GM23338 (cell line): ENCODE measurements around the gene TAF8. TPM values are rescaled to one million over a fixed set of nuclear protein-coding genes. Genes with fewer than 3 reads are reported as not detected.

Source experiments
- ATAC-seq: fragments of 200-7000 bp; cut with Tn5 transposase; 3 replicates; pipeline ENCODE4 v1.9.1; 2020
- DNase-seq: peaks from one replicate; pipeline ENCODE4 v3.0.0-alpha.2; 2015; ENCODE audit warnings: low spot score
- H2AFZ ChIP-seq: fragments of 200-600 bp; sonication (generic); 2 replicates; pipeline ENCODE4 v1.8.0; 2016; ENCODE audit warnings: antibody characterized with exemption, mild to moderate bottlenecking, moderate library complexity
- H3F3A ChIP-seq: fragments of 200-600 bp; sonication (generic); replicated peaks from 2 replicates; pipeline ENCODE4 v1.8.0; 2017; ENCODE audit warnings: antibody characterized with exemption, mixed run types, low read depth
- H3K27ac ChIP-seq: fragments of 200-600 bp; sonication (generic); 2 replicates; pipeline ENCODE4 v1.6.1; 2016; ENCODE audit warnings: low read depth
- H3K27me3 ChIP-seq: fragments of 200-600 bp; sonication (generic); 2 replicates; pipeline ENCODE4 v1.8.0; 2016; ENCODE audit warnings: mild to moderate bottlenecking, mixed run types, moderate library complexity; ENCODE audit not compliant: insufficient read depth
- H3K36me3 ChIP-seq: fragments of 200-600 bp; sonication (generic); 2 replicates; pipeline ENCODE4 v1.8.0; 2016; ENCODE audit warnings: mild to moderate bottlenecking; ENCODE audit not compliant: insufficient read depth
- H3K4me1 ChIP-seq: fragments of 200-600 bp; sonication (generic); 2 replicates; pipeline ENCODE4 v1.8.0; 2016; ENCODE audit warnings: mild to moderate bottlenecking, moderate library complexity; ENCODE audit not compliant: insufficient read depth
- H3K4me2 ChIP-seq: fragments of 200-600 bp; sonication (generic); 2 replicates; pipeline ENCODE4 v1.7.1; 2017; ENCODE audit warnings: mixed run types
- H3K4me3 ChIP-seq: fragments of 200-600 bp; sonication (generic); 2 replicates; pipeline ENCODE4 v1.6.1; 2016; ENCODE audit warnings: mixed run types
- H3K79me2 ChIP-seq: fragments of 200-600 bp; sonication (generic); replicated peaks from 2 replicates; pipeline ENCODE4 v1.8.0; 2017; ENCODE audit warnings: mild to moderate bottlenecking; ENCODE audit not compliant: insufficient read depth
- H3K9me2 ChIP-seq: fragments of 200-600 bp; sonication (generic); 2 replicates; pipeline ENCODE4 v1.8.0; 2017; ENCODE audit not compliant: insufficient read depth
- H4K20me1 ChIP-seq: fragments of 200-600 bp; sonication (generic); replicated peaks from 2 replicates; pipeline ENCODE4 v1.8.0; 2017; ENCODE audit warnings: mild to moderate bottlenecking; ENCODE audit not compliant: insufficient read depth
- H3K27ac Mint-ChIP-seq: 2 replicates; pipeline ENCODE4 v1.8.0; 2020; ENCODE audit warnings: inconsistent platforms, mild to moderate bottlenecking, moderate library complexity, mixed read lengths
- H3K27me3 Mint-ChIP-seq: 3 replicates; pipeline ENCODE4 v1.8.0; 2022; ENCODE audit warnings: low read depth, mild to moderate bottlenecking, moderate library complexity, mixed read lengths, inconsistent platforms; ENCODE audit not compliant: insufficient read depth, poor library complexity
- H3K36me3 Mint-ChIP-seq: 3 replicates; pipeline ENCODE4 v1.8.0; 2021; ENCODE audit warnings: low read depth, mild to moderate bottlenecking, inconsistent platforms, moderate library complexity, mixed read lengths
- H3K4me1 Mint-ChIP-seq: 3 replicates; pipeline ENCODE4 v1.8.0; 2020; ENCODE audit warnings: mild to moderate bottlenecking, inconsistent platforms, mixed read lengths
- H3K4me3 Mint-ChIP-seq: 3 replicates; pipeline ENCODE4 v1.8.0; 2021; ENCODE audit warnings: moderate library complexity, mild to moderate bottlenecking, inconsistent platforms, mixed read lengths
- H3K9me3 Mint-ChIP-seq: 3 replicates; pipeline ENCODE4 v1.8.0; 2020; ENCODE audit warnings: moderate library complexity, mild to moderate bottlenecking, inconsistent platforms, mixed read lengths
- EZH2phosphoT487 ChIP-seq: fragments of 200-600 bp; sonication (generic); IDR thresholded peaks from one replicate; pipeline ENCODE4 v1.8.1; 2018; ENCODE audit warnings: antibody characterized with exemption; ENCODE audit not compliant: unreplicated experiment
- JUNB ChIP-seq: IDR thresholded peaks from one replicate; pipeline ENCODE4 v1.6.1; 2016; ENCODE audit warnings: antibody characterized with exemption; ENCODE audit not compliant: unreplicated experiment
- NANOG ChIP-seq: IDR thresholded peaks from 2 replicates; pipeline ENCODE4 v1.6.1; 2016; ENCODE audit warnings: antibody characterized with exemption, borderline replicate concordance
- ZNF462 ChIP-seq: fragments of 250-450 bp; sonication (Bioruptor Pico); IDR thresholded peaks from 2 replicates; pipeline ENCODE4 v1.5.0; 2020; ENCODE audit warnings: mild to moderate bottlenecking, moderate library complexity
- polyA plus RNA-seq: library from polyadenylated mRNA; unstranded; fragments of >200 nt; fragmentation: Nextera tagmentation; extraction: Ambion mirVana; gene quantifications from 2 replicates; pipeline ENCODE4 v1.2.1, GENCODE V29; 2016
- total RNA-seq: library from RNA; depleted of rRNA; stranded (reverse); fragments of >200 nt; shearing (Covaris generic); gene quantifications from 2 replicates; pipeline ENCODE4 v1.2.3, GENCODE V29; 2014
- TF ChIP-seq, protein P1 (sequence below), 2 experiments: fragments of 200-600 bp in 1 of 2; sonication (generic) in 1 of 2; conservative IDR thresholded peaks; 2 replicates each; pipeline versions ENCODE4 v1.5.1 to v1.6.1; 2016 to 2017; ENCODE audit warnings: antibody characterized with exemption in 2 of 2, low read depth in 2 of 2, mild to moderate bottlenecking in 2 of 2, moderate library complexity in 1 of 2

The TAF8 gene
- total and polyA plus RNA-seq, 2 experiments from 2014 or later, result 18.7 to 30.6 TPM

DNA sequence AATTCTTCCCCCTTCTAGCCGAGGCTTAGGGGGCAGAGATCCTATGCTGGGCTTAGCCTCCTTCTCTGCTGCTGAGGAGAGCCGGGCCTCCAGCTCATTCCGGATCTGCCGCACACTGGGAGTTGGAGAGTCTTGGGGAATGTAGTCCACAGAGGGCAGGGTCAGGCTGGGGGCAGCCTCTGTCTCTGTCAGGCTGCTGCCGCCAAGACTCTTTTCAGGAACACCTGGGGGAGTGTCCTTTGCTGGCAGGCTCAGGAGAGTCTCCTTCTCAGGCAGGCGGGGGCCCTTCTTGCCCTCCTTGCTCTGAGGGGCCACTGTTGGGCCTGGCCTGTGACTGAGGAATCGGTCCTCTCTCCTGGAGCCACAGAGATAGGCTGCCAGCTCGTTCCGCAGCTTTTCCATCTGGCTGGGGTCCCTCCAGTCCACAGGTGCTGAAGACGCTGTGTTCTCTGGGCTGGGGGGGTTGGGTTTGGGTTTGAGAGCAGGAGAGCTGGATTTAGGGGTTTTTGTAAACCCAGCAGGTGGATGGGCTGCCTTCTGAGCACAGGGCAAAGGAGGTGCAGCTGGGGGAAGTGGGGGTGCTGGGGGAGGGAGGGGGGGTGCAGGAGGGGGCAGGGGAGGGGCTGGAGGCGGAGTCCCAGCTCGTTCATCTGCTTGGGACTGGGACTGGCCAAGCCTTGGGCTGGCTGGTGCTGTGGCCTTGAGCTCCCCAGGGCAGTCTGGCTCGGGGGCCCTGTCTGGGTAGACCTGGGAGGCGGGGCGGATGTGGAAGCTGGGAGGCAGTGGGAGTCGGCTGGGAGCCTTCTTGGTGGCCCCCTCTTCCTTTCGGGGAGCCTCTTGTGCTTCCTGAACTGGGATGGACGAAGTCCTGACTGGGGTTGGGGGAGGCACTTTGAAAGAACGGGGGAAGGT is 56.0 kb downstream of the TAF8 start (continued):
- TF ChIP-seq ZNF462 (CRISPR knock-in tag), result no peak
- TF ChIP-seq, protein P1, sequence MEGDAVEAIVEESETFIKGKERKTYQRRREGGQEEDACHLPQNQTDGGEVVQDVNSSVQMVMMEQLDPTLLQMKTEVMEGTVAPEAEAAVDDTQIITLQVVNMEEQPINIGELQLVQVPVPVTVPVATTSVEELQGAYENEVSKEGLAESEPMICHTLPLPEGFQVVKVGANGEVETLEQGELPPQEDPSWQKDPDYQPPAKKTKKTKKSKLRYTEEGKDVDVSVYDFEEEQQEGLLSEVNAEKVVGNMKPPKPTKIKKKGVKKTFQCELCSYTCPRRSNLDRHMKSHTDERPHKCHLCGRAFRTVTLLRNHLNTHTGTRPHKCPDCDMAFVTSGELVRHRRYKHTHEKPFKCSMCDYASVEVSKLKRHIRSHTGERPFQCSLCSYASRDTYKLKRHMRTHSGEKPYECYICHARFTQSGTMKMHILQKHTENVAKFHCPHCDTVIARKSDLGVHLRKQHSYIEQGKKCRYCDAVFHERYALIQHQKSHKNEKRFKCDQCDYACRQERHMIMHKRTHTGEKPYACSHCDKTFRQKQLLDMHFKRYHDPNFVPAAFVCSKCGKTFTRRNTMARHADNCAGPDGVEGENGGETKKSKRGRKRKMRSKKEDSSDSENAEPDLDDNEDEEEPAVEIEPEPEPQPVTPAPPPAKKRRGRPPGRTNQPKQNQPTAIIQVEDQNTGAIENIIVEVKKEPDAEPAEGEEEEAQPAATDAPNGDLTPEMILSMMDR (conservative IDR thresholded peaks at IDR 0.05; ENCODE audit: low read depth in 2 of 2), result no peak

DNA sequence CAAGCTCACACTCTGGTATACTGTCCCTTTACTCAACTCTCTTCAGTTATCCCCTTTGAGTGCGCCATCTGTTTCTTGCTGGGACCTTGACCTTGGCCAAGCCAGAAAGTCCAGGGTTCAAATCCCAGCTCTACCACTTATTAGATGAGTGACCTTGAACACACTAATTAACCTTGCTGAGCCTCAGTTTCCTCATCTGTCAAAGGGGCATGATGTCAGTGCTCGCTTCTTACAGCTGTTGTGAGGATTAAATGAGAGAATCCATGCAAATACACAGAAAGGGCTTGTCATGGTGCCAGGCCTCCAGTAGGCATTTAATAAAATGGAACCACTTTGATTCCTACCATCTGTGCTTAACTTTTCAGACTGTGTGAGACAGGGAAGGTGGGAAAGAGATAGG is 57.7 kb downstream of the TAF8 start:
- Histone ChIP-seq H3K9me2 (no peaks in the 10 kb centered on the region), H3K79me2 (peaks cover 5% of the 10 kb centered on the region), H3K4me2 (no peak overlapping the region), H3K36me3 (peaks cover 3% of the 10 kb centered on the region; the same call in 1 of the 2 replicates), H4K20me1 (peaks cover 46% of the 10 kb centered on the region), H3K27me3 (peaks cover 1% of the 10 kb centered on the region; the same call in 1 of the 2 replicates), H3K4me1 (peaks cover 10% of the 10 kb centered on the region; the same call in 1 of the 2 replicates), H3K4me3 (no peak overlapping the region), H2AFZ (no peak overlapping the region), H3K27ac (no peak overlapping the region), H3F3A (peaks cover 32% of the 10 kb centered on the region)
- no peak for ATAC-seq
- Mint-ChIP-seq H3K4me1 (peaks cover 15% of the 10 kb centered on the region), H3K4me3 (no peak overlapping the region), H3K9me3 (no peaks in the 10 kb centered on the region), H3K27ac (no peak overlapping the region), H3K27me3 (peaks cover 12% of the 10 kb centered on the region), H3K36me3 (peaks cover 48% of the 10 kb centered on the region)
- no peak for TF ChIP-seq ZNF462 (CRISPR knock-in tag)
- TF ChIP-seq JUNB, result no peak
- TF ChIP-seq NANOG, result no peak
- TF ChIP-seq EZH2phosphoT487, result no peak
- no peak for DNase-seq
